ENCODE data around the gene MECR. TPM values are rescaled to one million over a fixed set of nuclear protein-coding genes. Genes with fewer than 3 reads are reported as not detected.
"Not testable (repeated sequence)": the region's sequence is repeated elsewhere in the genome, so short reads cannot be mapped to it uniquely, and the experiment has no call there.

The MECR gene
- total RNA-seq, 1 donor from 2014 or later, result 22.5 TPM

- Mint-ChIP-seq H3K27me3 (ENCODE audit: unreplicated experiment) (no peaks in the 10 kb centered on the region), H3K9me3 (ENCODE audit: unreplicated experiment) (no peaks in the 10 kb centered on the region), H3K4me1 (ENCODE audit: unreplicated experiment) (no peaks in the 10 kb centered on the region), H3K36me3 (ENCODE audit: unreplicated experiment) (peaks cover 10% of the 10 kb centered on the region), H3K4me3 (ENCODE audit: unreplicated experiment) (no peak overlapping the region), H3K27ac (ENCODE audit: unreplicated experiment) (no peak overlapping the region)
- TF ChIP-seq CTCF (IDR thresholded peaks at IDR 0.05), result no peak
- no peak for DNase-seq (ENCODE audit: extremely low spot score, unreplicated experiment)
Measured at GRCh38 chr1:29222686-29223085, 8.0 kb downstream of the MECR start.

- H3K27me3 Mint-ChIP-seq (ENCODE audit: unreplicated experiment); H3K9me3 Mint-ChIP-seq (ENCODE audit: unreplicated experiment); H3K4me1 Mint-ChIP-seq (ENCODE audit: unreplicated experiment); H3K27ac Mint-ChIP-seq (ENCODE audit: unreplicated experiment); H3K36me3 Mint-ChIP-seq (ENCODE audit: unreplicated experiment); H3K4me3 Mint-ChIP-seq (ENCODE audit: unreplicated experiment); DNase-seq (ENCODE audit: extremely low spot score, unreplicated experiment): not testable (repeated sequence)
Measured at GRCh38 chr1:29222260-29222659, 8.5 kb downstream of the MECR start.

GRCh38 chr1:29221296-29221695 lies 9.4 kb downstream of the MECR start:
- H3K36me3 Mint-ChIP-seq (ENCODE audit: unreplicated experiment), result peaks cover 10% of the 10 kb centered on the region
- H3K27ac Mint-ChIP-seq (ENCODE audit: unreplicated experiment), result no peak overlapping the region
- no peak for DNase-seq (ENCODE audit: extremely low spot score, unreplicated experiment)
- no peak for TF ChIP-seq CTCF (IDR thresholded peaks at IDR 0.05)
- no peak overlapping the region for H3K4me3 Mint-ChIP-seq (ENCODE audit: unreplicated experiment)
- no peaks in the 10 kb centered on the region for H3K27me3 Mint-ChIP-seq (ENCODE audit: unreplicated experiment)
- H3K9me3 Mint-ChIP-seq (ENCODE audit: unreplicated experiment), result no peaks in the 10 kb centered on the region
- no peaks in the 10 kb centered on the region for H3K4me1 Mint-ChIP-seq (ENCODE audit: unreplicated experiment)

GRCh38 chr1:29218223-29218622 lies 12.5 kb downstream of the MECR start:
- Mint-ChIP-seq H3K36me3 (ENCODE audit: unreplicated experiment) (peaks cover 18% of the 10 kb centered on the region), H3K4me3 (ENCODE audit: unreplicated experiment) (no peak overlapping the region), H3K27ac (ENCODE audit: unreplicated experiment) (no peak overlapping the region), H3K4me1 (ENCODE audit: unreplicated experiment) (no peaks in the 10 kb centered on the region), H3K27me3 (ENCODE audit: unreplicated experiment) (no peaks in the 10 kb centered on the region), H3K9me3 (ENCODE audit: unreplicated experiment) (no peaks in the 10 kb centered on the region)
- DNase-seq (ENCODE audit: extremely low spot score, unreplicated experiment), result no peak
- no peak for TF ChIP-seq CTCF (IDR thresholded peaks at IDR 0.05)

GRCh38 chr1:29217633-29218032 lies 13.1 kb downstream of the MECR start:
- Mint-ChIP-seq H3K4me3 (ENCODE audit: unreplicated experiment) (no peak overlapping the region), H3K27ac (ENCODE audit: unreplicated experiment) (no peak overlapping the region), H3K36me3 (ENCODE audit: unreplicated experiment) (peaks cover 20% of the 10 kb centered on the region), H3K4me1 (ENCODE audit: unreplicated experiment) (no peaks in the 10 kb centered on the region), H3K9me3 (ENCODE audit: unreplicated experiment) (no peaks in the 10 kb centered on the region), H3K27me3 (ENCODE audit: unreplicated experiment) (no peaks in the 10 kb centered on the region)
- no peak for DNase-seq (ENCODE audit: extremely low spot score, unreplicated experiment)
- no peak for TF ChIP-seq CTCF (IDR thresholded peaks at IDR 0.05)

GRCh38 chr1:29213055-29213454 lies 17.7 kb downstream of the MECR start:
- no peak for TF ChIP-seq CTCF (IDR thresholded peaks at IDR 0.05)
- Mint-ChIP-seq H3K27me3 (ENCODE audit: unreplicated experiment) (no peaks in the 10 kb centered on the region), H3K4me3 (ENCODE audit: unreplicated experiment) (no peak overlapping the region), H3K9me3 (ENCODE audit: unreplicated experiment) (no peaks in the 10 kb centered on the region), H3K36me3 (ENCODE audit: unreplicated experiment) (peaks cover 21% of the 10 kb centered on the region), H3K4me1 (ENCODE audit: unreplicated experiment) (no peaks in the 10 kb centered on the region), H3K27ac (ENCODE audit: unreplicated experiment) (no peak overlapping the region)
- no peak for DNase-seq (ENCODE audit: extremely low spot score, unreplicated experiment)

Data from osteocyte (in vitro differentiated cells).